ENCODE measurements around the gene OGFOD1.

The OGFOD1 gene

DNA sequence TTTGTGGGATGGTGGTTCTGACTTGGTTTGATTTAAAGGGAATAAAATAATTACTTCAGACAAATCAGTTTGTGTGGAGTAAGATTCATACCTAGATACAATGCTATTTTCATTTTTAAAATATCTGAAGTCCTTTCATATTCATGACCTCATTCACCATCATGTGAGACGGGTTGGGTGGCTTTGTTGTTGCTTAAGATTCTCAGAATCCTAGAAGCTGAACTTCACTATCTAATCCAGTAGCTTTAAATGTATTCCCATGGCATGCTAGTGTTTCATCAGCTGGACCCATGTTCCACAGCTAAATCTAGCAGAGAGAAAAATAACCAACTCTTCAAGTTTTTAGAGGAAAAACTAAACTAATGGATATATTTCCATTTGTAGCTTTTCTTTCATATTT is 23.3 kb upstream of the OGFOD1 start:
- DNase-seq = no peak

DNA sequence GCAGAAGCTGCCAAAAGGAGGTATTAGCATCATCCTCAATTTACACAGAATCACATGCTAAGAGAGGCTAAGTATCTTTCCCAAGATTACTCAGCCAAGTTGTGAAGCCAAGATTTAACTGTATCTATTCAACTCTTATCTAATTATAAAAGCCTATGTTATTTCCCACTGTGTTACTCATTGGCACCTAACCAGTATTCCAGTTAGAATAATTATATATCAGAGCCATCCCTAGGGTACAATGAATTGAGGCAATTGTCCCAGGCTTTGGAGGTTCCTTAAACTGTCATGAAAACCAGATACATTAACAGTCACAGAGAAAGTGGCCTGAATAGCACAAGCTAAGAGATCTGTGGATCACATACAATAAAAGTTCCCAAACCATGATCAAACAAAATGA is 15.1 kb upstream of the OGFOD1 start:
- no peak for DNase-seq

DNA sequence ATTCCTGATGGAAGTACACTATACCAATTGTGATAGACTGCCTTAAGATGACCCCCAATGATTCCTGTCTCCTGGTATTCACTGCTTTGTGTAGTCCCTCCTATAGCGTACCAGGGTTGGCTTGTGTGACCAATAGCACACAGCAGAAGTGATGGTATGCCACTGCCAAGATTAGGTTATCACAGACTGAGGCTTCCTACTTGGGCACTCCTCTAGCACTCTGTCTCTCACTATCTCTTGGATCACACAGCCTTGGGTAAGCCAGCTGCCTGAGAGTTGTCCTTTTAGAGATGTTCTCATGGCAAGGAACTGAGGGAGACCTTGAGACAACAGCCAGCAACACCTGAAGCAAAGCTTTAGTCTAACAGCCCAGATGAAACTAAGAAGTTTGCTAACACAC is 13.3 kb upstream of the OGFOD1 start:
- DNase-seq = no peak

DNA sequence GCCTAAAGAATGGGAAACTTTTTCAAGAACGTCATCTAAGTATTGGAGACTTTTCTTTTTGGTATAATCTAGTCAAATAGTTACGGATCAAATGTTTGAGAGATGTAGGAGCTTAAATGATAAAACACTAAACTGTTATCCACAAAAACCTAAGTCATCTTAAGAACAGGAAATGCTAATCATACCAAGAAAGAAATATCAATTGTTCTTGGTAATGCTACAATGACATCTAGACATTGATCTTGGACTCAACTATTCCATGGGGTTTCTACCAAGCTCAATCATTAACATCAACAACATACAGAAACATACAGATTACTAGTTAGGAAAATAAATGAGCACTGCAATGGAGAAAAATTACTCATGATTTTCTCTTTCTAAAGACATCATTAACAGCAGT is 4.1 kb upstream of the OGFOD1 start:
- no peak for DNase-seq

DNA sequence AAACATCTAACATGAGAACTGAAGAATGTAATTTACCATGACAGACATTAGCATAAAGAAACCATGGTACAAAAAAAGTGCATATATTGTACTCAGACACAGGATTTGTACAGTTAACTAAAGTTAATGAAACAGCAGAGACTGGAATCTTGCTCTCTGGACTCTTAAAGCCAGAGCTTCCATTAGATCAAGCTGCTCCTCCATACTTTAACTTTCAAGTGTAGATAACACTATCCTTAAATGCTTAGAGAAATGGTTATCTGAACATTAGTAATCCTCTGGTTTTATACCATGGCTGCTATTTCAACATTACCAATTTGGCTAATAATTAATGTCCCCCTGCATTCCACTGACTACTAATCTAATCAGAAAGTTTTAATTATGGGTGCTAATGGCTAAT is 3.3 kb upstream of the OGFOD1 start:
- DNase-seq = no peak

DNA sequence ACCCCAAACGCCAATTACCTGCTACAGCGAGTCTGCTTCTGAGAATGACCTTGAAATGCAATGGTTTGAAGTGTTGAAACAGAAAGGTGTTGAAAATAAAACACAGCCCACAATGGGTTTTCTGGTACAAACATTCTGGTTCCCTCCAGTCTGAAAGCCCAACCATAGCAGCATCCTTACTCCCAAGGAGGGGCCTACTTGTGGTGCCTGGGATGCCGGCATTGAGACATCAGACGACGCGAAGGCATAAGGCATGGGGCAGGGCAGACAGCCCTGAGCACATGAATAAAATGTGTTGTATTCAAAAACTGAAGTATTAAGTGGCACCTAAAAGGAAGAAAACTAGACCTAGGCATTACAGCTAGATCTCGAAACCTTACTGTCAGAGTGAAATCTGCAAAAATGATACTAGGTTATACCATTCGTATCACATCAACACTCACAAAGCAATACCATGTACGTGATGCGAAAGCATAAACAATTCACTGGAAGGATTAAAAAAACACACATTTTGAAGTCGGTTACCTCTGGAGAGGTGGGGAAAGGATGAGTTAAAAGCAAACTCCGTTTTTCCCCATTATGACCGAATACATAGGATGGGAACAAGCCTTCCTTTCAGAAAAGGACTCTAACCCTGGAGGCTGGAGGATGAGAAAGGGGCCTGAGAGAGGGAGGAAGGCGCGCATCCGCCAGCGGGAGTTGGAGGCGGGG is 924 bp upstream of the OGFOD1 start:
- DNase-seq = no peak

DNA sequence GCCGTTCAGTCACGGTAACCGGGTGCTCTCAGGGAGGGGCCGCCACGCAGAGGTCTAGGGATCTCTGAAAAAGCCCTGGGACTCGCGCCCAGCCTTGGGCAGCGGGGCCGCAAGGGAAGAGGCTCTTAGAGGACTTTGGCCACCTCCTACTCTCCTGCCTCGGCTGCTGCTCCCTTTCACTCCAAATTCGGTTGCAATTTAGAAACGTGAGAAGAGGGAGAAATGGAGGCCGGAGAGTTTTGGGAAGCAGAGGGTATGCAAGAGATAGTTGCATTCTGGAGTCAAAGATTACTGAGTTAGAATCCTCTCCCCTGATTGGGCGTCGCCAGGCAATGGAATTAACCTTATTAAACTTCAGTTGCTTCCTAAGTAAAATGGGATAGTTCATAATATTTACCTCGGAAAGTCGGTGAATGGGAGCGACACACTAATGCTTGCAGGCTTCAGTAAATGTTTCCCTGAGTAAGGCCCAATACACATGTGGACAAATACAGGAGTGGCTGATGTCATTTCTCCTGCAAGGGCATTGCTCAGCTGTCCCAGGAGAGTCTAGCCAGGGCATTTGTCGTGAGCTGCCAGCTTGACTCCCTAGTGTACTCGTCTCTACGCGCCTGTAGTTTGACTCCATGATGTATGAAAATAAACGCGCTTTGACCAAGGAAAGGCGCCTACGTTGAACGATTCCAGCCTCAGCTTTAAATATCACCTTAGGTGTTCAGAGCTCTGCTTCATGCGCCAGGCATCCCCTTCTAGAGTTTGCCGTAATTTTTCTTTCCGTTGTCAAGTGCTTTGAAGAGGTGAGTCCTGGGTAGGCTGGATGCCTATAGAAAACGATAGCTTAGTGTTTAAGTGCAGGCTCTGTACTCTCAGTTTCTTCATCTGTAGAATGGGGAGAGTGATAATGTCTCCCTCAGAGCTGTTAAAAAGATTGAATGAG is 667 bp downstream of the OGFOD1 start:
- DNase-seq = no peak

DNA sequence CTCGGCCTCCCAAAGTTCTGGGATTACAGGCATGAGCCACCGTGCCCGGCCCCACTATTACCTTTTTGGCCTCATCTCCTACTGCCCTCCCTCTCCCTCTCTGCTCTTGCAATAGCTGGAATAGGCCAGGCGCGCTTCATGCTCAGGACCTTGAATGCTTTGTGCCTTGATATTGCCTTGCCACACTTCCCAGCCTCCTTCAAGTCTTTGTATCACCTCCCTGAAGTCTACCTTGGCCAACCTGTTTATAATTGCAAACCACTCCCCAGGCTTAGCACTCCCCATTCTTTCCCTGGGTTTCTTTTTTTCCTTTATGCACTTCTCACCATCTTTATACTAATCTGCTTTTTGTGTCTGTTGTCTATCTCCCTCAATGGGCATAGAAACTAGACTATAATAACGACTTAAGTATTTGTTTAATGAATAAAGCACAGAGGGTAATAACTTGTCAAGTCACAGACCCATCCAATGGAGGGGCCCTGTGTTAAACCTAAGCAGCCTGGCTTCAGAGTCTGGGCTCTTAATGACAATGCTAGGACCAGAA is 6.6 kb downstream of the OGFOD1 start:
- no peak for DNase-seq

DNA sequence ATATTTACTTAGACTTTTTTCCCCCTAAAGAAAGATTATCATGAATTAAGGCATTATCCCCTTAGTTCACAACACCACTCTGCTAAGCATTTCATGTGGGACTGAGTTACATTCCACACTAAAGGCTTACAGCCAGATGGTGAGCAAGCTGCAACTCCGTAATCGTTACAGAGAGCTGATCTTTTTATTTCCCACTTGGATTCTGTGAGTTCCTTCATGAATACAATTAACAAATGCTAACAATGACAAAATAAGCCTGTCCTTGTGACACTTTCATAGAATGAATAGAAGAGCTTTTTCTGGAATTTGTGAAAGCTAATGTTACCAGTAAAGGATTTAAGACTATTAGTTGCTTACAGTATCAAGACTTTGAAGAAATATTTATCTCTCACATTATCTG is 8.7 kb downstream of the OGFOD1 start:
- no peak for DNase-seq

DNA sequence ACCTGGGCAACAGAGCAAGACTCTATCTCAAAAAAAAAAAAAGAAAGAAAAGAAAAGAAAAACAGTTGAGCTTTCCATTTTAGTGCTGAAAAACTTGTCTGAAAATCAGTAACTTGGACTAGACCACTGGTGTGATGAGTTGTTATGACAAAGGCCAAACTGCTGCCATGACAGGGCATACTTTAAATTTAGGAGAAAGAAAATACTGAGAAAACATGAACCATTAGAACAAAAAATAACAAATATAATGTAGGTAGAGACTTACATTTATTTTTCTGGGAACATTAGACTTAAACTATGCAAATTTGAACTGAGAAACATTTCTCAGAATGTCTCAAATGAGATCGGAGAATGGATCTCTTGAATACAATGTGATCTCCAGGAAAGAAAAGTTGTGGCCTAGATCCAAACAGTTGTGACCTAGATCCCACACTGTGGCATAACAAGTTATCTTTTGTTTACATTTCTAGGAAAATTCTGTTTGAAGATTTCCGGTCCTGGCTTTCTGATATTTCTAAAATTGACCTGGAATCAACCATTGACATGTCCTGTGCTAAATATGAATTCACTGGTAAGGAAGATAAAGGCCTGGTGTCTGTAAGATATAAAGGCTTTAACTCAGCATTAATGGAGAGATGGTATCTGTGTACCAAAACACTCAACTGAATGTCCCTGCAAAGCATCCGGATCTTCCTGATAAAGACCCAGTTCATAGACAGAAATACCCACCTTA is 10.9 kb downstream of the OGFOD1 start:
- no peak for DNase-seq

DNA sequence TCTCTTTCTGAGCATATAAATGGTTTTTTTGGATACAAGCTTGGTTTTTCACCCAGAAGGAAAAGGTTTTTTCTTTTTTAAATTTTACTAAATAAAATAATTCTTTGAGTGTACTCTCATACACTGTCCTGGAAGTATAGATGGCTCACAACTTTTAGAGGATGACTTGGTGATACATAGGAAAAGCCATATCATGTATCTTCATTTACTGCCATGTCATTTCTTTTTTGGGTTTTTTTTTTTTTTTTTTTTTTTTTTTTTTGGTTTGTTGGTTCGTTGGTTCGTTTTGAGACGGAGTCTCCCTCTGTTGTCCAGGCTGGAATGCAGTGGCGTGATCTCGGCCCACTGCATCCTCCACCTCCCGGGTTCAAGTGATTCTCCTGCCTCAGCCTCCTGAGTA is 11.8 kb downstream of the OGFOD1 start:
- DNase-seq = no peak

DNA sequence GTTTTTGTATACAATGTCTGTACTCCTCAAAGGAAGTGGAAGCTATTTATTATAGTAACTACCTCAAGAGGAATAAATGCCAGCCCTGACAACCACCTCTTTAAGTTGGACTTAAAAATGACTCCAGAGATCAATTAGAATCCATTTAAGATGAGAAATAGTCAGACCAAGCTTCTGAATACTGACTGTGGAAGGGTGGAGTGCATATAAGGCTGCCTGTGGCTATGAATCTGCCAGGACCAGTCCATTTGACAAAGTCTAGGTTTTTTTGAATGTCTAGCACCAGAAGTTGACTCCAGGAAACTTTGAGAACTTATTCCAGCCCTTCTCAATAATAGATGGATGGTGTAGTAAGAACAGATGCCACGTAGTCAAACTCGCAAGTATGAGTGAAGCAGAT is 15.0 kb downstream of the OGFOD1 start:
- no peak for DNase-seq

DNA sequence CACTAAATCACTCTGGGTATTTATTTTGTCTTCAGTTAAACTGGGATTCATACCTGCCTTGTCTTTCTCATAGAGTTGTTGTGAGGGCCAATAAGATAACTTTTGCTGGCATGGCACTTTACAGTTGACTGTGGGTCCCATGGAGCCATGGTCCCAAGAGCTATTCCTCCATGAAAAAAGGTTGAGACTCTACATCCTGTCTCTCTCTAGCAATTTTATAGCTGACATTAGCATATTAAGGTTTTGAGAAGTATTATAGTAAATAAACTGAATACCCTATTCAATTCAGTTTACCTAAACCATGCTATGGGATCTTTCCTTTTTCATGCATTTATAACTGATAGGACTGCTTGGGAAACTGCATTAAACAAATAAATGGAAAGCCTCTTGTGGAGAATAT is 17.4 kb downstream of the OGFOD1 start:
- DNase-seq = no peak

DNA sequence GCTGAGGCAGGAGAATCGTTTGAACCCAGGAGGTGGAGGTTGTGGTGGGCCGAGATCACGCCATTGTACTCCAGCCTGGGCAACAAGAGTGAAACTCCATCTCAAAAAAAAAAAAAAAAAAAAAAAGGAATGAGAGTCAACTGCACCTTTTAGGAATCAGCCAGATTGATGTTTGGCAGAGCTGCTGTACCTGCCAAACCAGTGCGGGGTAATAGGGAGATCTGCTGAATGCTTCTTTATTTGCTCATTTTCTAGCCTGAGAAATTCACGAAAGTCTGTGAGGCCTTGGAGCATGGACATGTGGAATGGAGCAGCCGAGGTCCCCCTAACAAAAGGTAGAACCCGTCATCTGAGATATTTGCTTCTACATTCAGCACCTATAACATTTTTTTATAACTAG is 18.4 kb downstream of the OGFOD1 start:
- DNase-seq = no peak

DNA sequence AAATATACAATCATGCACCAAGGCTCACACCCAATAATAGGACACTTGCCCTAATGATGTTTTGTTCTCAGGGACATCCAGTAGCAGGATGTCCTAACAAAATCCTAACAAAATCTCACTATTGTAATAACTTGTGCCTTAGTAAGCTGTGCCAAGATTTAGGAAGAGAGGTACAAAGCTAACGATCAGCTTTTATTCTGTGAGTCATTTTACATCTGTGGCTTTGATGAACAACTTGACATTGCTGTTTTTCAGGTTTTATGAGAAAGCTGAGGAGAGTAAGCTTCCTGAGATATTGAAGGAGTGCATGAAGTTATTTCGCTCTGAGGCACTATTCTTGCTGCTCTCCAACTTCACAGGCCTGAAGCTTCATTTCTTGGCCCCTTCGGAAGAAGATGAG is 18.9 kb downstream of the OGFOD1 start:
- no peak for DNase-seq

DNA sequence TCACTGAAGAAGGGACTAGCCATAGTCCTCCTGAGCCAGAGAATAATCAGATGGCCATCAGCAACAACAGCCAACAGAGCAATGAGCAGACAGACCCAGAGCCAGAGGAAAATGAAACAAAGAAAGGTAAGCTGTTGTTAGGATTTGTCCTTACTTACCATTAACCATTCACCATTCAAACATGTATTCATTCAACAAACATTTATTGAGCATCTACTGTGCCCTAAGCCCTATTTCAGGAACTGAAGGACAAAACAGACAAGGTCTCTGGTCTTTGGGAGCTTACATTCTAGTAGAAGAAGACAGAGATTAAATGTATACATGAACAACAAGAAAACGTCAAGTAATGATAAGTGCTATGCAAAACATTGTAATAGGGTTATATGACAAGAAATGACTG is 19.3 kb downstream of the OGFOD1 start:
- DNase-seq = no peak

DNA sequence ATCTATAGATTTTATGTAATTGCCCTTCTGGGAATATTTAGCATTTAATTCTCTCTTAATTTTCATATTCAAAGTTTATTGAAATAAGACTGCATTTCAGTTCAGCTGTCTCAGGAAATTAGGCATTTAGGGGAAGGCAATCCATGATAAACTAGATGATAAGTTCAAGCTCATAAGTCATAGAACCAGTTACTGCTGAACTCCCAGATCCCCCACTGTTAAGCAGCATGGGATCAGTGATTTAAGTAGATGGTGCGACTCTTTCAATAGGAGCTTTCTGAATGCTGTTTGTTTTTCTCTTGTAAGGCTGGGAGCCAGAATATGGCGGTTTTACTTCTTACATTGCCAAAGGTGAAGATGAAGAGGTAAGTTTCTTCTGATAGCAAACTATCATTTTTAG is 23.8 kb downstream of the OGFOD1 start:
- no peak for DNase-seq

DNA sequence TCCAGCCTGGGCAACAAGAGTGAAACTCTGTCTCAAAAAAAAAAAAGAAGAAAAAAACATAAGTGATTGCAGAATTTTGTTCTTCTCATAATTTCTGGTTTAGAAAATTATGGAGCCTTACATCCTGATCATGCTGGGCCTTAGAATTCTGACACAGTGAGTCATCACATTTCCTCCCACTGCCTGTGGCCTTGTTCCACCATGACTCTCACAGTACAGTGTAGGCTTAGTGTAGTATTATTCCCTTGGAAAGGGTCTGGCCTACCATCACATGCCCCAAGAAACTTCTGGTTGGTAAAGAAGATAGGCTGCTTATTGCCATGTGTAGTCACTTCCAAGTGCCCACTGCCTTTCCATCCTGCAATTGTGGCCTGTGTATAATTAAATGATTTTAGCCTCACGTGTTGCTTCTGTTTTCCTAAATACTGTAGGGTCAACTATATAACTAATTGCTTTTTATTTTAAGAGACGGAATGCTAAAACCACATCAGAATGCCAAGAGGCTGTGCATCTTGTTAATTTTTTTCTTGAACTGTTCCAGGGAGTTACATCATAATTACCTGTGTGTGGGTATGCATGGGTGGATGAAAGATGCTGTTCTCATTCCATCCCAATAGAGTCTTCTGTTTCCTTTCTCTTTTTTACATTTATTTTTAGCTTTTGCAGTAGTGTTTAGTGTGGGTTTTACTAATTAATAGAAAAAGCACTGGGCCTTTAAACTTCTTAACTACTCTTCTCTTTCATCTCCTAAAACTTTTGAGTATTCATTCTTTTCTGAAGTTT is 25.9 kb downstream of the OGFOD1 start:
- no peak for DNase-seq

DNA sequence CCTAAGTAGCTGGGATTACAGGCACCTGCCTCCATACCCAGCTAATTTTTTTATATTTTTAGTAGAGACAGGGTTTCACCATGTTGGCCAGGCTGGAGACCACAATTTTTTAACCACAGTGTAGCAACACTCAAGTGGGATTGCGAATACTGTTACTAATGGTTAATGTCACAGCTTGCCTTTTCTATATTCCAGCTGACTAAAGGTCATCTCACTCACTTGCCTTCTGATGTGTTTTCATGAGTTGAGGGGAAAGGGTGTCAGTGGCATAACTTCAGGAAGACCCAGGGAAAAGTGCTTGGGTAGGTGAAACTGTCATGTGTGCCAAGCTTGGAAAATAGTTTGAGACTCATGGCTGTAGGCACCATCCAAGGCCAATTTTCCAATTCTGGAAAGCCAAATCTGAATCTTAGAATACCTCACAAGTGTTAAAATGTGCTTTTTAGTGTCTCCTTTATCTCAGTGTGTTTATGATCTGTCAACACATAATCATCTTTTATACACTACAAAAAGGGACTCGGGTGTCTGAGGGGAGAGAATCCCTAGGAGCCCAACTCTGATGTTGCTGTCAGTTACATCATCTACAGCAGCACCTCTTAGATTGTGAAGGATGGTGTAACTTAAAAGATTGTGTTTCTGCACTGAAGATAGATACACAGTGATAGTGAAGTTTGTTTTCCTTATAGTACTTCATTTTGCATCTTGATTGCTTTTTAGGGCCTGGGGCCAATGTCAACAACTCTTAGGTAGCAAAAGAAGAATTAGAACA is 27.1 kb downstream of the OGFOD1 start:
- no peak for DNase-seq

DNA sequence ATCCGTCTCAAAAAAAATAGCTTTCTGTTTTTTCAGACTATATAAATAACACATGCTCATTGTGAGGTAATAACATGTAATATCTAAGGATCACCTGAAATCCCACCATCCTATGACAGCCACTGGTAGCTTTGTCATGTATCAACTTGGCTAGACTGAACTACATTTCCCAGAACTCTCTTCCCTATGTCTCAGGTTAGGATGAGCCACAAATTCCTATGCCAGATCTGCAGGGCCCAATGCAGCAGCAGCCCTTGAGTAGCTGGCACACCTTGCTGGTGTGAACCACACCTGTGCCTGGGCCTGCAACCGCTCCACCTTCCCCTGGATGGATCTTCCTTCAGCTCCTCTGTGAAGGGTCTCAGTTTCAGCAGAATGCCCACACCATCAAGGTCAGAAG is 28.1 kb downstream of the OGFOD1 start:
- no peak for DNase-seq

DNA sequence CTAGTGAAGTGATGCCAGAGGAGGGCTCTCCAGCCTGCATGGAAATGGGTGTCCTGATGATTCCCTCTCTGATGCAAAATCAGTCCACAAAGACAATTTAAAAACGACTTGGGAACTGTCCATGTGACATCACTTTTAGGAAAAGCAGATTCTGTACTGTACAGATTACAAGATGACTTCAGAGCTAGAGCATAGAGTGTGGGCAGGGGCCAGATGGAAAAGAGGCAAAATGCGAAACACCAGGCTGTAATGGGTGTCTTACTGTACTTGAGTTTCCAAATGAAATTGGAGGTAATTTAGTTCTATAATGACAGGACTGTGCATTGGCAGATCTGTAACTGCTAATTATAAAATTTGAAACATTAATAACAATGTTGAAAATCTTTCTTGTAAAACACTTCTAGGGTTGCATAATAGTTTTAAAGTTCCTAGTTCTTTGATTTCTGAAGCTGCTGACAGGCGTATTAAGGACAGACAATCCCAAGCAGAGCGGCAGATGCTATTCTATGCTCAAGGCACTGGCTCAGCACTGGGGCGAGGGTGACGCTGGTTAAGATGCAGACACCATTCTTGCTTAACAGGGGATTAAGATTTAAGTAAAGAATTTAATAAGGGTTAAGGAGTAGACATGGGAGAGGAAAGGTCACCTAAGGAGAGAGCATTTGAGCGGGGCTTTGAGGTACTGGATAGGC is 29.6 kb downstream of the OGFOD1 start:
- no peak for DNase-seq

Measured in midbrain (tissue), 1 donor.